Mucosa of descending colon (tissue), 3 donors: Measurements from ENCODE around the gene CTSC. TPM values are rescaled to one million over a fixed set of nuclear protein-coding genes. Genes with fewer than 3 reads are reported as not detected.
"Not testable (repeated sequence)": the region's sequence is repeated elsewhere in the genome, so short reads cannot be mapped to it uniquely, and the experiment has no call there.

Experiments
- ATAC-seq: fragments of 200-7000 bp; cut with Tn5 transposase; one replicate; pipeline ENCODE4 v1.9.1; 2020; ENCODE audit warnings: mild to moderate bottlenecking, moderate library complexity
- DNase-seq, 3 donors: peaks; one replicate each; pipeline ENCODE4 v3.0.0-alpha.2; 2020
- H3K36me3 ChIP-seq: fragments of 200-600 bp; one replicate; pipeline ENCODE4 v1.8.0; 2021; ENCODE audit warnings: low read depth, mild to moderate bottlenecking
- H3K4me1 ChIP-seq: fragments of 200-600 bp; one replicate; pipeline ENCODE4 v1.8.0; 2021; ENCODE audit warnings: low read depth, mild to moderate bottlenecking
- H3K4me3 ChIP-seq: fragments of 200-600 bp; one replicate; pipeline ENCODE4 v1.8.0; 2021; ENCODE audit warnings: mild to moderate bottlenecking
- H3K9me3 ChIP-seq: fragments of 200-600 bp; one replicate; pipeline ENCODE4 v1.8.0; 2021; ENCODE audit warnings: mild to moderate bottlenecking
- intact Hi-C, 2 donors: fragments of 100-400 bp; cut with DNase I in 1 of 2; cut with micrococcal nuclease in 1 of 2; formaldehyde crosslinking; loops; one replicate each; pipeline versions ENCODE4 v1.11.0 to v1.11.1; 2022; cut with DNase I, micrococcal nuclease
- total RNA-seq, 3 donors: library from RNA; stranded (reverse); fragmentation: NEBNext Ultra II Directional in 2 of 3; extraction: Animal tissue kit (Norgen Biotek cat#: 25700) in 2 of 3; gene quantifications; one replicate each; pipeline versions ENCODE4 v1.2.1 to v1.2.4, GENCODE V29; 2021 to 2023
- TF ChIP-seq, protein P1 (sequence below): fragments of 200-600 bp; IDR thresholded peaks from one replicate; pipeline ENCODE4 v1.8.0; 2022; ENCODE audit warnings: antibody characterized with exemption, mild to moderate bottlenecking
- donor health status: DM: no; HTN: no; CAD: no; lungs with moderate emphysema.
- donor health status: DM: no; HTN: no; CAD: no.
- donor health status: DM: no; HTN: yes; CAD: no.

The CTSC gene
- total RNA-seq, 3 donors from 2014 or later, result 74.7 to 131 (median 82.3) TPM

DNA sequence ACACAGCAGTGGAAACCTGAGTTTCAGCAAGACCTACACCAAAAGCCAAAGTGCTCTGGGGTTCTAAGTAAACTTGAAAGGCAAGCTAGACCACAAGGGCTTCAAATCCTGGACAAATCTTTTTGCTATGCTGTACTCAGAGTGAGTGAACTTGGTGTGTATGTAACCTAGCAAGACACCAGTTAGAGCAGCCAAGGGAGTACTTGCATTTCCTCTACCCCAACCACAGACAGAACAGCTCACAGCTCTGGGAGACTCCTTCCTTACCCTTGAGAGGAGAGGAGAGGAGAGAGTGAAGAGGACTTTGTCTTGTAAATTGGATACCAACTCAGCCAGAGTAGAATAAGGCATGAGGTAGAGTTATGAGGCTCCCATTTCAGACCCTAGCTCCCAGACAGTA lies 71.4 kb downstream of the CTSC start:
- DNase-seq (no peak), ATAC-seq (no peak)
- Histone ChIP-seq H3K36me3 (no peaks in the 10 kb centered on the region), H3K4me1 (no peaks in the 10 kb centered on the region), H3K4me3 (no peak overlapping the region), H3K9me3 (no peaks in the 10 kb centered on the region)
- TF ChIP-seq, protein P1, sequence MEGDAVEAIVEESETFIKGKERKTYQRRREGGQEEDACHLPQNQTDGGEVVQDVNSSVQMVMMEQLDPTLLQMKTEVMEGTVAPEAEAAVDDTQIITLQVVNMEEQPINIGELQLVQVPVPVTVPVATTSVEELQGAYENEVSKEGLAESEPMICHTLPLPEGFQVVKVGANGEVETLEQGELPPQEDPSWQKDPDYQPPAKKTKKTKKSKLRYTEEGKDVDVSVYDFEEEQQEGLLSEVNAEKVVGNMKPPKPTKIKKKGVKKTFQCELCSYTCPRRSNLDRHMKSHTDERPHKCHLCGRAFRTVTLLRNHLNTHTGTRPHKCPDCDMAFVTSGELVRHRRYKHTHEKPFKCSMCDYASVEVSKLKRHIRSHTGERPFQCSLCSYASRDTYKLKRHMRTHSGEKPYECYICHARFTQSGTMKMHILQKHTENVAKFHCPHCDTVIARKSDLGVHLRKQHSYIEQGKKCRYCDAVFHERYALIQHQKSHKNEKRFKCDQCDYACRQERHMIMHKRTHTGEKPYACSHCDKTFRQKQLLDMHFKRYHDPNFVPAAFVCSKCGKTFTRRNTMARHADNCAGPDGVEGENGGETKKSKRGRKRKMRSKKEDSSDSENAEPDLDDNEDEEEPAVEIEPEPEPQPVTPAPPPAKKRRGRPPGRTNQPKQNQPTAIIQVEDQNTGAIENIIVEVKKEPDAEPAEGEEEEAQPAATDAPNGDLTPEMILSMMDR, result no peak
- intact Hi-C loops, result no loop called here

DNA sequence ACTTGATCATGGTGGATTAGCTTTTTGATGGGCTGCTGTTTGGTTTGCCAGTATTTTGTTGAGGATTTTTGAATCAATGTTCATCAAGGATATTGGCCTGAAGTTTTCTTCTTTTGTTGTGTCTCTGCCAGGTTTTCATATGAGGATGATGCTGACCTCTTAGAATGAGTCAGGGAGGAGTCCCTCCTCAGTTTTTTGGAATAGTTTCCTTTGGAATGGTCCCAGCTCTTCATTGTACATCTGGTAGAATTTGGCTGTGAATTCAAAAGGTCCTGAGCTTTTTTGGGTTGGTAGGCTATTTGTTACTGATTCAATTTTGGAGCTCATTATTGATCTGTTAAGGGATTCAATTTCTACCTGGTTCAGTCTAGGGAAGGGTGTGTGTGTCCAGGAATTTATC lies 78.1 kb downstream of the CTSC start:
- Histone ChIP-seq H3K4me3 (no peak overlapping the region), H3K36me3 (no peaks in the 10 kb centered on the region), H3K9me3 (peaks cover 14% of the 10 kb centered on the region), H3K4me1 (no peaks in the 10 kb centered on the region)
- ATAC-seq, result no peak
- intact Hi-C loops, result no loop called here
- DNase-seq, result no peak
- TF ChIP-seq, protein P1, result no peak

DNA sequence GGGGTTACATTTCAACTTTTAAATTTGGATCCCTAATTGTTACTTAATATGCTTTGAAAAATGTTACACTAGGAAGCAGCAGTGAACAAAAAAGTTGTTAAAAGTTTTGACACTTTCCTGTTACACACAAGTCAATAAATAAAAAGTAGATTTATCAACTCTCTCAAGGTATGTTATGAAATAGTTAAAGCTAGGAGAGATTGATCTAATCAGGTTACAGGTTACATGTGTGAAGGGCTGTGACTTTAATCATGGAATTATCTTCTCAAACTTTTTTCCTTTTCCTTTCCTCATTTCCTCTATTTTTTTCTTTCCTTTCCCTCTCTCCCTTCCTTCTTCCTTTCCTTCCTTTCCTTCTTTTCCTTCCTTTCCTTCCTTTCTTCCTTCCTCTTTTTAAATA lies 85.3 kb downstream of the CTSC start:
- TF ChIP-seq, protein P1, result no peak
- ATAC-seq (no peak), DNase-seq (no peak)
- Histone ChIP-seq H3K9me3 (no peaks in the 10 kb centered on the region), H3K4me3 (no peak overlapping the region), H3K36me3 (no peaks in the 10 kb centered on the region), H3K4me1 (no peaks in the 10 kb centered on the region)
- intact Hi-C loops, result no loop called here

DNA sequence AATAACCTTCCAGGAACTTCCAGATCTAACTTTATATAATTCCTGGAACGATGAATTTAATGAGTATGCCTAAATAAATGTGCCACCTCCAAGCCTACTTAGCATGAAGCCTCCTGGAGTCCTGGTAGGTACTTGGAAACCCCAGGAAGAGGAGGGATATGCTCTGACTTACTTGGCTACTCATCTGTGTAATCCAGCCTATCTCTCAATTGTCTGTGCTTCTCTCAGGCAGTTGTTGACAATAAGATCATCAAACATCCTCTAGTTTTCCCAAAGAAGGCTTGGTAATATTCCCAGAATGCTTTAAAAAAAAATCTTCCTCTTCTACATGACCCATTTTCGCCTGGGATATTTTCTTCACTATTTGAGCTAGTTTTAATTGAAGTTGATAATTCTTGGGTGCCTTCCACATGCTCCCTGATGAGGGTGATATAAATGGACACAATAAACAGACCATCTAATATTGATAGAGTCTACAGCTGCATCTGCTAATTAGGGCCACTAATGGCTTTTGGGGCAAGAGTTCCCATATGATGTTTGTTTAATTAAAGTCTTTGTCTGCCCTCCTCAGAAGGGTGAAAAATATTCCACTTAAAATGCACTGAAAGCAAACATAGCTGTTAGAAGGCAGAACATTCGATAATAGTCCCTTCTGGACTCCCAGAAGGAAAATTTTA lies 86.8 kb downstream of the CTSC start:
- TF ChIP-seq, protein P1, result no peak
- no peaks in the 10 kb centered on the region for H3K36me3 ChIP-seq
- intact Hi-C loops, result no loop called here
- H3K4me1 ChIP-seq, result no peaks in the 10 kb centered on the region
- DNase-seq, result no peak
- no peak for ATAC-seq
- no peak overlapping the region for H3K4me3 ChIP-seq
- H3K9me3 ChIP-seq, result no peaks in the 10 kb centered on the region

DNA sequence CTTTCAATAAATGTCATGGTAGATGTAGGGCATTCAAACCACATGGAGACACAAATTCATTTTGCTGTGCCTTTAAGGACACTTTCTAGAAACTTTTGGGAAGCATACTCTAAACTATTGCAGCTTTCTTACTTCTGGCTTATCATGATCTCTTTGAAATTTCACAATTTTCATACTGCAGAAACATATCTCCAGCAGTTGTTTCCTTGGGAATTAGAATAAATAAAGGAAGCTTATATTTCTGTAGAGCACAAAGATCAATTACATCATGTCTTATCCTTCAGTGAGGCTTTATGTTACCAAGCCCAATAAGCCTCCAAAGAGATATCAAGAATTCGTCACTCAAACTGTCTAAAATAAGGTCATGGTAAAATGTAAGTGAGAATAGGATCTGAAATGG lies 87.8 kb downstream of the CTSC start:
- Histone ChIP-seq H3K9me3 (no peaks in the 10 kb centered on the region), H3K4me3 (no peak overlapping the region), H3K36me3 (no peaks in the 10 kb centered on the region), H3K4me1 (no peaks in the 10 kb centered on the region)
- TF ChIP-seq, protein P1, result no peak
- ATAC-seq (no peak), DNase-seq (no peak)
- intact Hi-C loops, result no loop called here

DNA sequence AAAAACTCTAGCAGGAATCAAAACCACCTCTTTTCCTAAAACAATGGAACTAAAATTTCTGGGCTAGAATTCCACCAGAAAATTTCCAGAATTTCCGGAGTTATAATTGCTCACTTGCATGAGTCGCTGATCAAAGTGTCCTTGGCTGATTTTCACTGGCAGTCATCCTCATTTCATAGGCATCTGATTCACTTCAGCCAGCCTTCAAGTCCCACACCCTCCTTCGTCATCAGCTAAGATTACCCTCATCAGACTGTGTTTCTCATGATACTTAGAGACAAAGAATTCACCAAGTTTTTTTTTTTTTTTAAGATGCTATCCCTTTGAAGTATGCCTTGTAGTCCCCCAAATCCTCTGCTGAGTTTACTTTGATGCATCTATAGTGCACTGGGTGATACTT lies 90.8 kb downstream of the CTSC start:
- no peak for ATAC-seq
- no peaks in the 10 kb centered on the region for H3K36me3 ChIP-seq
- TF ChIP-seq, protein P1, result no peak
- no peaks in the 10 kb centered on the region for H3K4me1 ChIP-seq
- H3K9me3 ChIP-seq, result no peaks in the 10 kb centered on the region
- H3K4me3 ChIP-seq, result no peak overlapping the region
- intact Hi-C loops, result no loop called here
- no peak for DNase-seq

DNA sequence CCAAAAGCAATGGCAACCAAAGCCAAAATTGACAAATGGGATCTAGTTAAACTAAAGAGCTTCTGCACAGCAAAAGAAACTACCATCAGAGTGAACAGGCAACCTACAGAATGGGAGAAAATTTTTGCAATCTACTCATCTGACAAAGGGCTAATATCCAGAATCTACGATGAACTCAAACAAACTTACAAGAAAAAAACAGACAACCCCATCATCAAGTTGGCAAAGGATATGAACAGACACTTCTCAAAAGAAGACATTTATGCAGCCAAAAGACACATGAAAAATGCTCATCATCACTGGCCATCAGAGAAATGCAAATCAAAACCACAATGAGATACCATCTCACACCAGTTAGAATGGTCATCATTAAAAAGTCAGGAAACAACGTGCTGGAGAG lies 92.0 kb downstream of the CTSC start:
- intact Hi-C loops, ATAC-seq, H3K9me3 ChIP-seq, H3K4me1 ChIP-seq, H3K36me3 ChIP-seq, DNase-seq, H3K4me3 ChIP-seq: not testable (repeated sequence)
